Tibial artery (tissue), 4 donors: ENCODE measurements around the gene CMAS.
"Not testable (repeated sequence)": the region's sequence is repeated elsewhere in the genome, so short reads cannot be mapped to it uniquely, and the experiment has no call there.

Experiments used
- DNase-seq, 2 donors: peaks; one replicate each; pipeline ENCODE4 v3.0.0-alpha.2; 2019
- H3K27ac ChIP-seq, 2 donors: fragments of 200-600 bp; sonication (generic) in 1 of 2; 1 replicate in 1 of 2; 2 replicates in 1 of 2; pipeline ENCODE4 v1.5.1; 2018 to 2019; ENCODE audit warnings: mild to moderate bottlenecking in 1 of 2
- H3K27me3 ChIP-seq, 2 donors: fragments of 200-600 bp; sonication (generic) in 1 of 2; one replicate each; pipeline versions ENCODE4 v1.5.1 to v1.6.0; 2016 to 2019
- H3K36me3 ChIP-seq, 3 donors: fragments of 200-600 bp; sonication (generic) in 2 of 3; one replicate each; pipeline ENCODE4 v1.5.1; 2016 to 2019; ENCODE audit warnings: mild to moderate bottlenecking in 2 of 3
- H3K4me1 ChIP-seq, 4 donors: fragments of 200-600 bp; sonication (generic) in 2 of 4; 1 replicate in 3 of 4; 2 replicates in 1 of 4; pipeline ENCODE4 v1.5.1; 2016 to 2019
- H3K4me3 ChIP-seq, 2 donors: fragments of 200-600 bp; sonication (generic) in 1 of 2; 1 replicate in 1 of 2; 2 replicates in 1 of 2; pipeline ENCODE4 v1.5.1; 2018 to 2019; ENCODE audit warnings: mild to moderate bottlenecking in 2 of 2
- H3K9me3 ChIP-seq, 3 donors: fragments of 200-600 bp; sonication (generic) in 1 of 3; one replicate each; pipeline ENCODE4 v1.5.1; 2016 to 2019
- CTCF ChIP-seq, 2 experiments: fragments of 200-600 bp in 1 of 2; fragments of 450-650 bp in 1 of 2; IDR thresholded peaks; one replicate each; pipeline ENCODE4 v1.5.1; 2017 to 2019; ENCODE audit warnings: antibody characterized with exemption in 2 of 2, mild to moderate bottlenecking in 1 of 2, moderate library complexity in 1 of 2
- intact Hi-C: fragments of 100-400 bp; cut with DNase I; formaldehyde crosslinking; loops from one replicate; pipeline ENCODE4 v1.15.0; 2023; ENCODE audit warnings: low total_unique reads

The CMAS gene

DNA sequence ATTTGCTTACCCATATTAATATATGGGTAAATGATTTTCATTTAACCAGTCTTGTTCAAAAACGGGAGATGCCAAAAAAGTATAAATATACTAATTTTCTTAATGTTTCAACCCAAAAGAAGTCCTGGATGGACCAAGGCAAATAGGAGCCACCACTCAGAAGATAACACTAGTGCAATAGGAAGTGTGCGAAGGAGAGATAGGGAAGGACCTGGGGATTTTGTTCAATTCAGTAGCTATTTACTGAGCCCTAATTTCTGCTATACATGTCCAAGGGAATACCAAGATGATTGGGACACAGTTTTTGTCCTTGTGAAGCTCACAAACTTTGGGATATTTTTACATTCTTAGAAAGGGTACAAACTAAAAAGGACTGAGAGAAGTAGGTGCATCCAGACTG, 1.5 kb downstream of the CMAS start:
- Histone ChIP-seq H3K4me1 (peaks cover 0 to 41% (median 9%) of the 10 kb centered on the region in 4 donors), H3K9me3 (no peaks in the 10 kb centered on the region), H3K27ac (peak overlapping the region in 1 of 2 donors; percentile 94), H3K27me3 (no peaks in the 10 kb centered on the region), H3K4me3 (peak overlapping the region in 1 of 2 donors; percentile 99), H3K36me3 (no peaks in the 10 kb centered on the region)
- DNase-seq, result no peak
- intact Hi-C loops, result no loop called here
- TF ChIP-seq CTCF (IDR thresholded peaks at IDR 0.05), result no peak

DNA sequence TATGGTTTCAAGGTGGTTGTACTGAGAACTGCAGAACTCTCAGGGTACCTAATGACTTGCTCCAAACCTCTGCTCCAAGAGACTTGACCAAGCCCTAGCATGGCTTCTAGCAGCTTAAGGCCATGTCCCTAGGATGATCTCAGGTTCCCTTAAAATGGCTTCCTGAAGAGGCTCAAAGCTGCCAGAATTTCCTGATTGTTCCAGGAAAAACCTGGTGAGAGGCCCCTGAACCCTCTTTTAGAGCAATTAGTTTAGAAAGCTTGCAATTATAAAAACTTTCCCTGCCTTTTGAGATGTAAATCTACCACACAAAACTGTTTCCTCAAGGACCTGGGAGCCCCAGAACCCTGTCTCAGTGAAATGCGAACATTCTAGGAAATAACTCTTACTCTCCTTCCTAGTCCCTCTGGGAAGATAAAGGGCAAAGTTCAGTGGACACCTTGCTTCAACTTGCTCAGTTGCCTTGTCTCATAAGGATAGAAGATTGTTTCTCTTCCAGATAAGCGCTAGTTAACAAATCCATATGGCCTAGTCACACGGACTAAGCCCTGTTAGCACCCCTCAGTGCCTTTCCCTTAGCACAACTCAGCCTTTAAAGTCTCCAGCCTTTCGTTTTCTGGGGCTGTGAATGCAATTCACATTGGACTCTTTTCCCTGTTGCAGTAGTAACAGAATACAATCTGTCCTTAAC, 2.5 kb downstream of the CMAS start:
- H3K27ac ChIP-seq, result no peak overlapping the region
- no peak for DNase-seq
- no peak for TF ChIP-seq CTCF (IDR thresholded peaks at IDR 0.05)
- no peaks in the 10 kb centered on the region for H3K9me3 ChIP-seq
- no peaks in the 10 kb centered on the region for H3K27me3 ChIP-seq
- peaks cover 0 to 41% (median 9%) of the 10 kb centered on the region in 4 donors for H3K4me1 ChIP-seq
- H3K36me3 ChIP-seq, result no peaks in the 10 kb centered on the region
- intact Hi-C loops, result no loop called here
- H3K4me3 ChIP-seq, result no peak overlapping the region

DNA sequence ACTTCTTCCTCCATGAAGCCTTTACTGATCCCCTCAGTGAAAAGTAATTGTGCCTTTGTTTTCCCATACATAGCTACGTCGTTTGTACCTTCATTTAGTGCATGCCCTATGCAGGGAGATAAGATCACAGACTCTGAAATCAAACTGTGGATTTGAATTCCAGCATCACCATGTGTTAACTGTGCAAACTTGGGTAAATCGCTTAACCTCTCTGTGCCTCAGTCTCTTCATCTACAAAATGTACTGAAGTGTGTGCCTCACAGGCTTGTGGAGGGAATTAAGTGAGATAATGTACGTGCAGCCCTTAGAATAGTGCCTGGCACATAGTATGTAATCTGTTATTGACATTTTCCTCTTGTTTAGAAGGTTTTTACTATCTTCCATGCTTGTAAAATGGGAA, 4.1 kb downstream of the CMAS start:
- no peak for TF ChIP-seq CTCF (IDR thresholded peaks at IDR 0.05)
- Histone ChIP-seq H3K36me3 (no peaks in the 10 kb centered on the region), H3K27ac (no peak overlapping the region), H3K4me1 (peaks cover 0 to 41% (median 9%) of the 10 kb centered on the region in 4 donors), H3K4me3 (no peak overlapping the region), H3K9me3 (no peaks in the 10 kb centered on the region), H3K27me3 (no peaks in the 10 kb centered on the region)
- no peak for DNase-seq
- intact Hi-C loops, result no loop called here

GRCh38 chr12:22051114-22051698, 5.2 kb downstream of the CMAS start:
- Histone ChIP-seq H3K4me1 (peaks cover 0 to 38% (median 9%) of the 10 kb centered on the region in 4 donors), H3K9me3 (no peaks in the 10 kb centered on the region), H3K27ac (no peak overlapping the region), H3K4me3 (no peak overlapping the region), H3K36me3 (peaks cover 5 to 8% (median 5%) of the 10 kb centered on the region in 3 donors), H3K27me3 (no peaks in the 10 kb centered on the region)
- DNase-seq, result no peak
- no peak for TF ChIP-seq CTCF (IDR thresholded peaks at IDR 0.05)
- intact Hi-C loops, result no loop called here

GRCh38 chr12:22052994-22053393, 7.0 kb downstream of the CMAS start:
- Histone ChIP-seq H3K4me1 (peaks cover 0 to 29% (median 6%) of the 10 kb centered on the region in 4 donors), H3K36me3 (peaks cover 19 to 23% (median 21%) of the 10 kb centered on the region in 3 donors)
- H3K9me3 ChIP-seq, DNase-seq, H3K27ac ChIP-seq, H3K27me3 ChIP-seq, H3K4me3 ChIP-seq, intact Hi-C loops: not testable (repeated sequence)

DNA sequence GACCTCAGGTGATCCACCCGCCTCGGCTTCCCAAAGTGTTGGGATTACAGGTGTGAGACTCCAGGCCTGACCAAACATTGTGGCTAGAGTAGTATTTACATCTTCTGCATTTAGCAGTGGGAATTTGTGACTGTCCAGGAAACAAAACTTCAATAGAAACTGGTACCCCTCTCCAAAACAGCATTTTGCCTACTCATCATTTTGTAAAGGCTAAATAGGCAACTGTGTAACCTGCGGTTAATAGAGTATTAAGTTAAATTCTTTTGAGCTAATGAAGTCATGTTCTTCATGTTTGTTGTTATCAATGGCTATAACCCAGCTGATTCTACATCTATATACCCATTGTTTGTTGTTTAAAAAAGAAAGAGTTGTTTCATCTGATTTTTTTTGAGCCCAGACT, 8.1 kb downstream of the CMAS start:
- intact Hi-C loops, result no loop called here
- no peak for DNase-seq
- no peak for TF ChIP-seq CTCF (IDR thresholded peaks at IDR 0.05)
- peaks cover 30 to 31% (median 30%) of the 10 kb centered on the region in 3 donors for H3K36me3 ChIP-seq
- H3K4me3 ChIP-seq, result no peak overlapping the region
- H3K27ac ChIP-seq, result no peak overlapping the region
- H3K9me3 ChIP-seq, result no peaks in the 10 kb centered on the region
- H3K27me3 ChIP-seq, result no peaks in the 10 kb centered on the region
- peaks cover 0 to 19% (median under 1%) of the 10 kb centered on the region in 4 donors for H3K4me1 ChIP-seq
